B cell (primary cell): ENCODE measurements around the gene GIPC1. TPM values are rescaled to one million over a fixed set of nuclear protein-coding genes. Genes with fewer than 3 reads are reported as not detected.
A peak's percentile ranks its signal among the peaks of the same experiment; 100 is the strongest.

Source experiments
- ATAC-seq: fragments of 200-7000 bp; cut with Tn5 transposase; one replicate; pipeline ENCODE4 v1.10.0; 2021; ENCODE audit warnings: low read depth, mild to moderate bottlenecking, moderate number of reproducible peaks, moderate library complexity
- CTCF ChIA-PET: fragments of 350-600 bp; sonication (Branson Sonifier 250); formaldehyde crosslinking; loops from one replicate; lab custom pipeline; 2021; ENCODE audit warnings: antibody characterized with exemption, inconsistent platforms; lab: Charles Lee
- POLR2A ChIA-PET: fragments of 350-600 bp; sonication (Branson Sonifier 250); formaldehyde crosslinking; loops from one replicate; lab custom pipeline; 2021; ENCODE audit warnings: antibody characterized with exemption; lab: Charles Lee
- DNase-seq: peaks from one replicate; pipeline ENCODE4 v3.0.0; 2013
- H2AFZ ChIP-seq: 2 replicates; pipeline ENCODE4 v1.6.1; 2012; ENCODE audit warnings: mild to moderate bottlenecking, low read depth, low read length; ENCODE audit not compliant: insufficient read depth, poor library complexity, severe bottlenecking
- H3K27ac ChIP-seq, 2 donors: 1 replicate in 1 of 2; 2 replicates in 1 of 2; pipeline ENCODE4 v1.5.1; 2012 to 2013; ENCODE audit warnings: low read length in 2 of 2, mild to moderate bottlenecking in 2 of 2, moderate library complexity in 1 of 2
- H3K27me3 ChIP-seq, 4 experiments: fragments of 200-600 bp in 1 of 4; sonication (generic) in 1 of 4; replicated peaks in 1 of 4; 1 replicate in 2 of 4; 2 replicates in 2 of 4; pipeline versions ENCODE4 v1.6.1 to v1.7.0; 2013 to 2016; ENCODE audit warnings: low read length in 3 of 4, mild to moderate bottlenecking in 2 of 4, mixed read lengths in 1 of 4, moderate library complexity in 1 of 4; ENCODE audit not compliant: insufficient read depth in 4 of 4, control insufficient read depth in 3 of 4; ENCODE audit errors: control extremely low read depth in 1 of 4
- H3K36me3 ChIP-seq, 2 experiments: replicated peaks in 1 of 2; 1 replicate in 1 of 2; 2 replicates in 1 of 2; pipeline versions ENCODE4 v1.6.1 to v1.7.1; 2013; ENCODE audit warnings: low read length in 1 of 2; ENCODE audit not compliant: insufficient read depth in 2 of 2, control insufficient read depth in 1 of 2; ENCODE audit errors: control extremely low read depth in 1 of 2, extremely low read depth in 1 of 2
- H3K4me1 ChIP-seq, 2 donors: fragments of 200-600 bp in 1 of 2; sonication (generic) in 1 of 2; 1 replicate in 1 of 2; 2 replicates in 1 of 2; pipeline versions ENCODE4 v1.5.1 to v1.6.1; 2013 to 2017; ENCODE audit warnings: low read length in 2 of 2; ENCODE audit not compliant: control insufficient read depth in 2 of 2, insufficient read depth in 2 of 2
- H3K4me2 ChIP-seq: replicated peaks from 2 replicates; pipeline ENCODE3; 2012; ENCODE audit warnings: mild to moderate bottlenecking, low read depth, low read length; ENCODE audit not compliant: poor library complexity, severe bottlenecking
- H3K4me3 ChIP-seq, 5 experiments: fragments of 200-600 bp in 1 of 5; sonication (generic) in 1 of 5; 1 replicate in 3 of 5; 2 replicates in 2 of 5; pipeline versions ENCODE4 v1.5.1 to v1.7.0; 2011 to 2016; ENCODE audit warnings: low read length in 4 of 5, mild to moderate bottlenecking in 4 of 5, low read depth in 2 of 5, control low read depth in 1 of 5, moderate library complexity in 1 of 5; ENCODE audit not compliant: insufficient read depth in 1 of 5; ENCODE audit errors: control extremely low read depth in 1 of 5, extremely low read depth in 1 of 5
- H3K79me2 ChIP-seq: fragments of 200-600 bp; sonication (generic); one replicate; pipeline ENCODE4 v1.6.0; 2016; ENCODE audit warnings: low read length; ENCODE audit not compliant: control insufficient read depth, insufficient read depth
- H3K9ac ChIP-seq: fragments of 200-600 bp; sonication (generic); 2 replicates; pipeline ENCODE4 v1.6.1; 2017; ENCODE audit warnings: mild to moderate bottlenecking, low read length, moderate library complexity
- H3K9me3 ChIP-seq, 3 donors: one replicate each; pipeline versions ENCODE4 v1.6.1 to v1.7.1; 2013; ENCODE audit warnings: low read length in 2 of 3; ENCODE audit not compliant: control insufficient read depth in 2 of 3, insufficient read depth in 1 of 3; ENCODE audit errors: control extremely low read depth in 1 of 3
- H4K20me1 ChIP-seq: 2 replicates; pipeline ENCODE4 v1.6.0; 2012; ENCODE audit warnings: mild to moderate bottlenecking, low read length; ENCODE audit not compliant: insufficient read depth, control insufficient read depth, poor library complexity, severe bottlenecking
- H3K27ac Mint-ChIP-seq: one replicate; pipeline ENCODE4 v1.8.0; 2021; ENCODE audit warnings: mixed read lengths
- H3K27me3 Mint-ChIP-seq: one replicate; pipeline ENCODE4 v1.8.0; 2021; ENCODE audit warnings: mixed read lengths
- H3K4me1 Mint-ChIP-seq: one replicate; pipeline ENCODE4 v1.8.0; 2021; ENCODE audit warnings: mixed read lengths
- H3K4me3 Mint-ChIP-seq: one replicate; pipeline ENCODE4 v1.8.0; 2021; ENCODE audit warnings: mixed read lengths
- H3K9me3 Mint-ChIP-seq: one replicate; pipeline ENCODE4 v1.8.0; 2022; ENCODE audit warnings: mixed read lengths; ENCODE audit not compliant: insufficient read depth
- EZH2 ChIP-seq: IDR thresholded peaks from 2 replicates; pipeline ENCODE4 v1.6.1; 2012; ENCODE audit warnings: borderline replicate concordance, low read depth, mild to moderate bottlenecking, moderate library complexity, low read length; ENCODE audit not compliant: insufficient read depth, poor library complexity, severe bottlenecking
- WGBS: methylation state at CpG from one replicate; pipeline ENCODE4 v1.1.5; 2013; ENCODE audit warnings: missing lambda C conversion rate; ENCODE audit not compliant: insufficient coverage; 5-methylcytosine and 5-hydroxymethylcytosine counted together
- intact Hi-C: fragments of 100-400 bp; cut with micrococcal nuclease; formaldehyde crosslinking; loops from one replicate; pipeline ENCODE4 v1.10.0; 2022
- polyA plus RNA-seq: library from polyadenylated mRNA; depleted of rRNA; stranded (reverse); fragments of >200 nt; gene quantifications from 2 replicates; pipeline ENCODE4 v1.2.3, GENCODE V29; 2012
- total RNA-seq, 2 donors: library from RNA; stranded (reverse); fragments of 120-200 nt in 1 of 2; gene quantifications; 1 replicate in 1 of 2; 2 replicates in 1 of 2; pipeline versions ENCODE4 v1.2.3 to v1.2.4, GENCODE V29; 2013 to 2022
- TF ChIP-seq, protein P1 (sequence below): fragments of 200-600 bp; IDR thresholded peaks from one replicate; pipeline ENCODE4 v1.8.0; 2022; ENCODE audit warnings: antibody characterized with exemption, mild to moderate bottlenecking

Gene GIPC1
- total and polyA plus RNA-seq, 2 donors (not counting 1 experiment from before 2014, with no cell fraction given), result 11.3 to 12.0 TPM

DNA sequence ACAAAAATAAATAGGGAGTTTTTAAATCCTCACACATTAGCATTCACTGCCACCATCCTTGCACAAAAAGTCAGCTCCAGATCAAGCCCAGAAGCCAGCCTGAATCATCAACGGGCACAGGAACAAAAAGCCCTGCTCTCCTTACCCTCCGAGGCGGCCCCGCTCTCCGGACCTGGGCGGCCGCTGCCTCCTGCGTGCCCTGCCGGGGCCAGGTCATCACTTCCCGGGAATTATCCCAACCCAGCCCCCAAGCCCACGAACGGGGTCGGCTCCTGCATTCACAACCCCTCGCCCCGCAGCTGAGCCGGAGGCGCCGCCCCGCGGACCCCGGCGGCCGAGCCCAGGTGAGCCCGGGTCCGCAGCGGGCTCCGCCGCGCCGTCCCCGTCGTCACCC is 21.5 kb upstream of the GIPC1 start:
- TF ChIP-seq EZH2, result no peak
- TF ChIP-seq, protein P1, sequence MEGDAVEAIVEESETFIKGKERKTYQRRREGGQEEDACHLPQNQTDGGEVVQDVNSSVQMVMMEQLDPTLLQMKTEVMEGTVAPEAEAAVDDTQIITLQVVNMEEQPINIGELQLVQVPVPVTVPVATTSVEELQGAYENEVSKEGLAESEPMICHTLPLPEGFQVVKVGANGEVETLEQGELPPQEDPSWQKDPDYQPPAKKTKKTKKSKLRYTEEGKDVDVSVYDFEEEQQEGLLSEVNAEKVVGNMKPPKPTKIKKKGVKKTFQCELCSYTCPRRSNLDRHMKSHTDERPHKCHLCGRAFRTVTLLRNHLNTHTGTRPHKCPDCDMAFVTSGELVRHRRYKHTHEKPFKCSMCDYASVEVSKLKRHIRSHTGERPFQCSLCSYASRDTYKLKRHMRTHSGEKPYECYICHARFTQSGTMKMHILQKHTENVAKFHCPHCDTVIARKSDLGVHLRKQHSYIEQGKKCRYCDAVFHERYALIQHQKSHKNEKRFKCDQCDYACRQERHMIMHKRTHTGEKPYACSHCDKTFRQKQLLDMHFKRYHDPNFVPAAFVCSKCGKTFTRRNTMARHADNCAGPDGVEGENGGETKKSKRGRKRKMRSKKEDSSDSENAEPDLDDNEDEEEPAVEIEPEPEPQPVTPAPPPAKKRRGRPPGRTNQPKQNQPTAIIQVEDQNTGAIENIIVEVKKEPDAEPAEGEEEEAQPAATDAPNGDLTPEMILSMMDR, result no peak
- H3K4me3 Mint-ChIP-seq, result peak overlapping the region; percentile 96
- CTCF ChIA-PET, result interaction anchor here (0.6 to 1.9 kb wide), 8 partner anchors 10 to 381 kb away, joined by 3 to 6 read pairs (median 4); partner anchors contain the start of genes ASF1B and NDUFB7
- H3K9ac ChIP-seq, result peak overlapping the region; percentile 98
- H4K20me1 ChIP-seq, result peaks cover 43% of the 10 kb centered on the region
- H3K27me3 ChIP-seq, result no peaks in the 10 kb centered on the region
- H2AFZ ChIP-seq, result peak overlapping the region; percentile 47
- H3K4me3 ChIP-seq, result peak overlapping the region; percentile 88 to 98 (median 94)
- no peak for ATAC-seq
- peaks cover 21% of the 10 kb centered on the region for H3K79me2 ChIP-seq
- no peak for DNase-seq
- no peaks in the 10 kb centered on the region for H3K27me3 Mint-ChIP-seq
- WGBS, result 0% methylated on average over 31 of the region's 32 CpGs
- H3K9me3 Mint-ChIP-seq, result no peaks in the 10 kb centered on the region
- peak overlapping the region; percentile 93 for H3K4me2 ChIP-seq
- H3K4me1 ChIP-seq, result peaks cover 39 to 43% of the 10 kb centered on the region in 2 donors
- intact Hi-C loops, result no loop called here
- POLR2A ChIA-PET, result interaction anchor here (0.7 to 1.8 kb wide), 9 partner anchors 11 to 1497 kb away, joined by 3 to 13 read pairs (median 4); partner anchors contain the start of gene GIPC1
- H3K9me3 ChIP-seq, result no peaks in the 10 kb centered on the region
- peaks cover 0 to 25% of the 10 kb centered on the region in 2 experiments for H3K36me3 ChIP-seq
- peaks cover 50% of the 10 kb centered on the region for H3K4me1 Mint-ChIP-seq
- peak overlapping the region; percentile 82 for H3K27ac Mint-ChIP-seq
- peak overlapping the region in 1 of 2 donors; percentile 95 for H3K27ac ChIP-seq

DNA sequence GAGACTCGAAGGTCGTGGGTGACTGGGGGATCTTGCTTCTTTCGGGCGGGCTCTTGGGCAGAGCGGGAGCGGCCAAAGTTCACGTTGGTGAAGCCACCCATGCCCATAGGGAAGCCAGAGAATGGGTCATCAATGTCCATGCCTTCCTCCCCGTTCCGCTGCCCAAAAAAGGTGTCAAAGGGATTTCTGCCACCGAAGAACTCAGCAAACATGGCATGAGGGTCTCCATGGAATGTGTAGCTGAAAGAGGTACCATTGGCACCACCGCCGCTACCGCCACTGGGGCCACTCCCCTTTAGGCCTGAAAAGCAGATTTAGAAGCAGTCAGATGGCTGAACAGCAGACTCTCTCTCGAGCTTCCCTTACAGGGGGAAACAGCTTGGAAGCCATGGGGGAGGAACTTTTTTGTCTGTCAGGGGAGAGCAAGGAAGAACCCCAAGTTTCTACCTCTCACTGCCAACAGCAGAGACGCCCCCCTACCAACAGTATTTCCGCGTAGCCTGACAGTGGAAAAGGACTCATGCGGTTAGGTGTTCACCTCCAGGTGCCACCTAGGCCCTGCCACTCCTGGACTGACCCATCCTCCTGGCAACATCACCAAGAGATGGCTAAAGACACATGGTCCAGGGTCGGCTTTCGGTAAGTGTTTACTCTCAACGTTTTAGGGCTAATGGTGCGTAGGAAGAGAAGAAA is 21.0 kb upstream of the GIPC1 start:
- Histone ChIP-seq H3K4me1 (peaks cover 33 to 39% of the 10 kb centered on the region in 2 donors), H3K9me3 (no peaks in the 10 kb centered on the region), H3K9ac (peak overlapping the region; percentile 98), H3K79me2 (peaks cover 21% of the 10 kb centered on the region), H3K4me2 (peak overlapping the region; percentile 93), H4K20me1 (peaks cover 43% of the 10 kb centered on the region), H3K36me3 (peaks cover 0 to 25% of the 10 kb centered on the region in 2 experiments), H2AFZ (no peak overlapping the region), H3K27ac (peak overlapping the region in 1 of 2 donors; percentile 95), H3K27me3 (no peaks in the 10 kb centered on the region), H3K4me3 (peak overlapping the region; percentile 88 to 98 (median 94))
- peak overlapping the region; percentile 82 for H3K27ac Mint-ChIP-seq
- H3K9me3 Mint-ChIP-seq, result no peaks in the 10 kb centered on the region
- intact Hi-C loops, result no loop called here
- no peaks in the 10 kb centered on the region for H3K27me3 Mint-ChIP-seq
- no peak for TF ChIP-seq EZH2
- TF ChIP-seq, protein P1, result no peak
- peaks cover 47% of the 10 kb centered on the region for H3K4me1 Mint-ChIP-seq
- ChIA-PET POLR2A (interaction anchor here (0.7 to 1.8 kb wide), 6 partner anchors 12 to 1496 kb away, joined by 3 to 13 read pairs (median 4); partner anchors contain the start of gene GIPC1), CTCF (interaction anchor here (0.6 to 1.9 kb wide), 8 partner anchors 9 to 380 kb away, joined by 3 to 6 read pairs (median 4); partner anchors contain the start of genes ASF1B and NDUFB7)
- peak overlapping the region; percentile 96 for H3K4me3 Mint-ChIP-seq
- 51% methylated on average over 16 of the region's 22 CpGs for WGBS
- ATAC-seq, result no peak
- peak; percentile 44 for DNase-seq
